HepG2 (cell line): Measurements from ENCODE around the gene BCAM. TPM values are rescaled to one million over a fixed set of nuclear protein-coding genes. Genes with fewer than 3 reads are reported as not detected.

Source experiments
- ATF7-NPFF ChIP-seq: sonication (generic); formaldehyde crosslinking; IDR thresholded peaks from 2 replicates; pipeline ENCODE4 v1.8.1; 2023; ENCODE audit warnings: mild to moderate bottlenecking, low read depth, missing genetic modification reagents, moderate library complexity
- CAMTA2 ChIP-seq: sonication (generic); formaldehyde crosslinking; IDR thresholded peaks from 2 replicates; pipeline ENCODE4 v1.4.0; 2020; ENCODE audit warnings: mild to moderate bottlenecking, missing genetic modification reagents, borderline replicate concordance
- EED ChIP-seq: sonication (generic); formaldehyde crosslinking; IDR thresholded peaks from 2 replicates; pipeline ENCODE4 v1.5.0; 2020; ENCODE audit warnings: mild to moderate bottlenecking, missing genetic modification reagents
- FLYWCH1 ChIP-seq: sonication (generic); formaldehyde crosslinking; IDR thresholded peaks from 2 replicates; pipeline ENCODE4 v1.8.1; 2023; ENCODE audit warnings: mild to moderate bottlenecking, missing genetic modification reagents
- HOXA3 ChIP-seq: sonication (generic); formaldehyde crosslinking; IDR thresholded peaks from 2 replicates; pipeline ENCODE4 v1.5.0; 2020; ENCODE audit warnings: missing genetic modification reagents
- JUND ChIP-seq: sonication (generic); formaldehyde crosslinking; IDR thresholded peaks from 2 replicates; pipeline ENCODE4 v1.8.0; 2022; ENCODE audit warnings: mild to moderate bottlenecking, missing genetic modification reagents
- PHF5A ChIP-seq: IDR thresholded peaks from one replicate; pipeline ENCODE4 v1.6.1; 2018; ENCODE audit warnings: low read depth, missing genetic modification reagents; ENCODE audit not compliant: unreplicated experiment
- POLR2AphosphoS5 ChIP-seq: IDR thresholded peaks from 2 replicates; pipeline ENCODE4 v1.6.1; 2012; ENCODE audit warnings: low read depth, low read length
- TEAD3 ChIP-seq: optimal IDR thresholded peaks from 2 replicates; pipeline ENCODE3; 2016; ENCODE audit warnings: borderline replicate concordance
- WIZ ChIP-seq: sonication (generic); formaldehyde crosslinking; IDR thresholded peaks from 2 replicates; pipeline ENCODE4 v1.5.1; 2020; ENCODE audit warnings: mild to moderate bottlenecking, missing genetic modification reagents
- ZBTB38 ChIP-seq: sonication (generic); formaldehyde crosslinking; IDR thresholded peaks from 2 replicates; pipeline ENCODE4 v1.5.1; 2020; ENCODE audit warnings: mild to moderate bottlenecking, missing genetic modification reagents
- ZKSCAN1 ChIP-seq: fragments of 150-350 bp; IDR thresholded peaks from 2 replicates; pipeline ENCODE4 v1.6.1; 2014; ENCODE audit warnings: low read length
- ZNF430 ChIP-seq: sonication (generic); formaldehyde crosslinking; IDR thresholded peaks from 2 replicates; pipeline ENCODE4 v1.9.0; 2021; ENCODE audit warnings: mild to moderate bottlenecking, missing genetic modification reagents
- ZNF558 ChIP-seq: sonication (generic); formaldehyde crosslinking; IDR thresholded peaks from 2 replicates; pipeline ENCODE4 v1.9.0; 2022; ENCODE audit warnings: mild to moderate bottlenecking, missing genetic modification reagents, borderline replicate concordance
- ZNF674 ChIP-seq: sonication (generic); formaldehyde crosslinking; IDR thresholded peaks from 2 replicates; pipeline ENCODE4 v1.5.0; 2020; ENCODE audit warnings: low read depth, mild to moderate bottlenecking, missing genetic modification reagents
- ZNF816 ChIP-seq: sonication (generic); formaldehyde crosslinking; IDR thresholded peaks from 2 replicates; pipeline ENCODE4 v1.8.0; 2022; ENCODE audit warnings: missing genetic modification reagents, mild to moderate bottlenecking, borderline replicate concordance
- polyA plus RNA-seq, 8 experiments: library from polyadenylated mRNA; depleted of rRNA in 3 of 8; stranded (reverse) in 7 of 8; unstranded in 1 of 8; fragments of >200 nt; fragmentation: Illumina TruSeq in 4 of 8; extraction: Trizol in 4 of 8; gene quantifications; 2 replicates each; pipeline versions ENCODE4 v1.2.1 to v1.2.3, GENCODE V29; 2011 to 2016; ENCODE audit warnings: low read depth in 4 of 8, missing spikeins in 1 of 8, mixed read lengths in 1 of 8; ENCODE audit not compliant: insufficient read depth in 1 of 8
- total RNA-seq, 5 experiments: library from RNA; depleted of rRNA; stranded (reverse); fragments of >200 nt; fragmentation: Illumina TruSeq; extraction: Trizol; gene quantifications; 2 replicates each; pipeline ENCODE4 v1.2.3, GENCODE V29; 2016; ENCODE audit warnings: low read depth in 1 of 5
- TF ChIP-seq, protein P1 (sequence below): fragments of 450-650 bp; IDR thresholded peaks from 2 replicates; pipeline ENCODE4 v1.6.1; 2016
- TF ChIP-seq, protein P2 (sequence below): IDR thresholded peaks from 2 replicates; pipeline ENCODE4 v1.6.1; 2016
- TF ChIP-seq, protein P3 (sequence below): sonication (generic); IDR thresholded peaks from 2 replicates; pipeline ENCODE4 v1.6.1; 2016; ENCODE audit warnings: low read depth, borderline replicate concordance
- TF ChIP-seq, protein P4 (sequence below): sonication (generic); formaldehyde crosslinking; IDR thresholded peaks from 2 replicates; pipeline ENCODE4 v1.9.0; 2022; ENCODE audit warnings: missing genetic modification reagents, mild to moderate bottlenecking, borderline replicate concordance
- TF ChIP-seq, protein P5 (sequence below): sonication (generic); formaldehyde crosslinking; IDR thresholded peaks from 2 replicates; pipeline ENCODE4 v1.4.0; 2020; ENCODE audit warnings: mild to moderate bottlenecking, low read depth, missing genetic modification reagents
- TF ChIP-seq, protein P6 (sequence below): sonication (generic); formaldehyde crosslinking; IDR thresholded peaks from 2 replicates; pipeline ENCODE4 v1.8.0; 2022; ENCODE audit warnings: missing genetic modification reagents, mild to moderate bottlenecking, borderline replicate concordance

The BCAM gene
- total and polyA plus RNA-seq, 2 of the 13 experiments (the other 11 are each of a cell fraction or from before 2014, with no cell fraction given), result 51.2 to 62.7 TPM

DNA sequence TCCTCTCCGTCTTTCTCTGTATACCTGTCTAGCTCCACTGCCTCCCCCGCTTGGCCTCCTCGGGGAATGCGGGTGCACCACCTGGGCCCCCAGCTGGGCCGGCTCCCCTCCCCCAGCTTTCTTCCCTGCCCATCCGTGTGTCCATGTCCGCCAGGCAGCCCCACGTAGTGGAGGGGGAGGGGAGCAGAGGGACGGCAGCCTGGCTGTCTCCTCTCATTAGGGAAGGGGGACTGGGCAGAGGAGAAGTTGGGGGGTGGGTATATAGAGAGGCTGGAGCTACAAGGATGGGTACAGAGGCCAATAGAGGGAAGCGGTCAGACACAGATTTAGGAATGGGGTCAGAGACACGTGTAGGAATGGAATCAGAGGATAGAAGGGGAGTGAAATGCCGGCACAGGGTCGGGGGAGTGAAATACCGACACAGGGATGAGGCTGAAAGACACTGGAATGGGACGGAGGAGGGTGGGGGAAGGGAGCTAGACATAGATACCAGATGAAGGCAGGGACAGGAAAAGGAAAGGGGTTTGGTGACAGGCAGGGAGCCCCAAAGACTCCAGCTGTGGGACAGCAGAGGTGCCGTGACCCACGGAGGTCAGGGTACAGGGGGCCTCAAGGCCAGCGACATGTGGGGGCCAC, 40.0 kb downstream of the BCAM start (continued):
- TF ChIP-seq ZNF674, result no peak
- no peak for TF ChIP-seq TEAD3
- TF ChIP-seq EED (CRISPR knock-in tag), result no peak
- TF ChIP-seq ZNF816 (CRISPR knock-in tag), result no peak
- no peak for TF ChIP-seq WIZ
- TF ChIP-seq, protein P1, sequence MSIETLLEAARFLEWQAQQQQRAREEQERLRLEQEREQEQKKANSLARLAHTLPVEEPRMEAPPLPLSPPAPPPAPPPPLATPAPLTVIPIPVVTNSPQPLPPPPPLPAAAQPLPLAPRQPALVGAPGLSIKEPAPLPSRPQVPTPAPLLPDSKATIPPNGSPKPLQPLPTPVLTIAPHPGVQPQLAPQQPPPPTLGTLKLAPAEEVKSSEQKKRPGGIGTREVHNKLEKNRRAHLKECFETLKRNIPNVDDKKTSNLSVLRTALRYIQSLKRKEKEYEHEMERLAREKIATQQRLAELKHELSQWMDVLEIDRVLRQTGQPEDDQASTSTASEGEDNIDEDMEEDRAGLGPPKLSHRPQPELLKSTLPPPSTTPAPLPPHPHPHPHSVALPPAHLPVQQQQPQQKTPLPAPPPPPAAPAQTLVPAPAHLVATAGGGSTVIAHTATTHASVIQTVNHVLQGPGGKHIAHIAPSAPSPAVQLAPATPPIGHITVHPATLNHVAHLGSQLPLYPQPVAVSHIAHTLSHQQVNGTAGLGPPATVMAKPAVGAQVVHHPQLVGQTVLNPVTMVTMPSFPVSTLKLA, result no peak
- no peak for TF ChIP-seq CAMTA2
- TF ChIP-seq, protein P2, sequence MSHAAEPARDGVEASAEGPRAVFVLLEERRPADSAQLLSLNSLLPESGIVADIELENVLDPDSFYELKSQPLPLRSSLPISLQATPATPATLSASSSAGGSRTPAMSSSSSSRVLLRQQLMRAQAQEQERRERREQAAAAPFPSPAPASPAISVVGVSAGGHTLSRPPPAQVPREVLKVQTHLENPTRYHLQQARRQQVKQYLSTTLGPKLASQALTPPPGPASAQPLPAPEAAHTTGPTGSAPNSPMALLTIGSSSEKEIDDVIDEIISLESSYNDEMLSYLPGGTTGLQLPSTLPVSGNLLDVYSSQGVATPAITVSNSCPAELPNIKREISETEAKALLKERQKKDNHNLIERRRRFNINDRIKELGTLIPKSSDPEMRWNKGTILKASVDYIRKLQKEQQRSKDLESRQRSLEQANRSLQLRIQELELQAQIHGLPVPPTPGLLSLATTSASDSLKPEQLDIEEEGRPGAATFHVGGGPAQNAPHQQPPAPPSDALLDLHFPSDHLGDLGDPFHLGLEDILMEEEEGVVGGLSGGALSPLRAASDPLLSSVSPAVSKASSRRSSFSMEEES, result no peak
- TF ChIP-seq ZNF430 (CRISPR knock-in tag), result no peak
- TF ChIP-seq, protein P3, sequence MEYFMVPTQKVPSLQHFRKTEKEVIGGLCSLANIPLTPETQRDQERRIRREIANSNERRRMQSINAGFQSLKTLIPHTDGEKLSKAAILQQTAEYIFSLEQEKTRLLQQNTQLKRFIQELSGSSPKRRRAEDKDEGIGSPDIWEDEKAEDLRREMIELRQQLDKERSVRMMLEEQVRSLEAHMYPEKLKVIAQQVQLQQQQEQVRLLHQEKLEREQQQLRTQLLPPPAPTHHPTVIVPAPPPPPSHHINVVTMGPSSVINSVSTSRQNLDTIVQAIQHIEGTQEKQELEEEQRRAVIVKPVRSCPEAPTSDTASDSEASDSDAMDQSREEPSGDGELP, result peak; percentile 37; the same call in 1 of the 2 replicates
- TF ChIP-seq, protein P4, sequence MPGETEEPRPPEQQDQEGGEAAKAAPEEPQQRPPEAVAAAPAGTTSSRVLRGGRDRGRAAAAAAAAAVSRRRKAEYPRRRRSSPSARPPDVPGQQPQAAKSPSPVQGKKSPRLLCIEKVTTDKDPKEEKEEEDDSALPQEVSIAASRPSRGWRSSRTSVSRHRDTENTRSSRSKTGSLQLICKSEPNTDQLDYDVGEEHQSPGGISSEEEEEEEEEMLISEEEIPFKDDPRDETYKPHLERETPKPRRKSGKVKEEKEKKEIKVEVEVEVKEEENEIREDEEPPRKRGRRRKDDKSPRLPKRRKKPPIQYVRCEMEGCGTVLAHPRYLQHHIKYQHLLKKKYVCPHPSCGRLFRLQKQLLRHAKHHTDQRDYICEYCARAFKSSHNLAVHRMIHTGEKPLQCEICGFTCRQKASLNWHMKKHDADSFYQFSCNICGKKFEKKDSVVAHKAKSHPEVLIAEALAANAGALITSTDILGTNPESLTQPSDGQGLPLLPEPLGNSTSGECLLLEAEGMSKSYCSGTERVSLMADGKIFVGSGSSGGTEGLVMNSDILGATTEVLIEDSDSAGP (CRISPR knock-in tag), result peak; percentile 22; the same call in 1 of the 2 replicates
- TF ChIP-seq FLYWCH1 (CRISPR knock-in tag), result no peak
- TF ChIP-seq JUND (CRISPR knock-in tag), result no peak
- TF ChIP-seq ZNF558 (CRISPR knock-in tag), result 0 out of 2 replicates have a peak, but pooled peaks have one; percentile 20
- TF ChIP-seq, protein P5, sequence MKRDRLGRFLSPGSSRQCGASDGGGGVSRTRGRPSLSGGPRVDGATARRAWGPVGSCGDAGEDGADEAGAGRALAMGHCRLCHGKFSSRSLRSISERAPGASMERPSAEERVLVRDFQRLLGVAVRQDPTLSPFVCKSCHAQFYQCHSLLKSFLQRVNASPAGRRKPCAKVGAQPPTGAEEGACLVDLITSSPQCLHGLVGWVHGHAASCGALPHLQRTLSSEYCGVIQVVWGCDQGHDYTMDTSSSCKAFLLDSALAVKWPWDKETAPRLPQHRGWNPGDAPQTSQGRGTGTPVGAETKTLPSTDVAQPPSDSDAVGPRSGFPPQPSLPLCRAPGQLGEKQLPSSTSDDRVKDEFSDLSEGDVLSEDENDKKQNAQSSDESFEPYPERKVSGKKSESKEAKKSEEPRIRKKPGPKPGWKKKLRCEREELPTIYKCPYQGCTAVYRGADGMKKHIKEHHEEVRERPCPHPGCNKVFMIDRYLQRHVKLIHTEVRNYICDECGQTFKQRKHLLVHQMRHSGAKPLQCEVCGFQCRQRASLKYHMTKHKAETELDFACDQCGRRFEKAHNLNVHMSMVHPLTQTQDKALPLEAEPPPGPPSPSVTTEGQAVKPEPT (CRISPR knock-in tag), result no peak
- no peak for TF ChIP-seq ATF7-NPFF
- TF ChIP-seq ZBTB38 (CRISPR knock-in tag), result no peak
- no peak for TF ChIP-seq ZKSCAN1
- no peak for TF ChIP-seq POLR2AphosphoS5
- TF ChIP-seq, protein P6, sequence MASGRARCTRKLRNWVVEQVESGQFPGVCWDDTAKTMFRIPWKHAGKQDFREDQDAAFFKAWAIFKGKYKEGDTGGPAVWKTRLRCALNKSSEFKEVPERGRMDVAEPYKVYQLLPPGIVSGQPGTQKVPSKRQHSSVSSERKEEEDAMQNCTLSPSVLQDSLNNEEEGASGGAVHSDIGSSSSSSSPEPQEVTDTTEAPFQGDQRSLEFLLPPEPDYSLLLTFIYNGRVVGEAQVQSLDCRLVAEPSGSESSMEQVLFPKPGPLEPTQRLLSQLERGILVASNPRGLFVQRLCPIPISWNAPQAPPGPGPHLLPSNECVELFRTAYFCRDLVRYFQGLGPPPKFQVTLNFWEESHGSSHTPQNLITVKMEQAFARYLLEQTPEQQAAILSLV (CRISPR knock-in tag), result 0 out of 2 replicates have a peak, but pooled peaks have one; percentile 24
- no peak for TF ChIP-seq HOXA3 (CRISPR knock-in tag)
- TF ChIP-seq PHF5A (CRISPR knock-in tag), result no peak
